ENCODE results near the gene CCNB1IP1.

CCNB1IP1 gene

DNA sequence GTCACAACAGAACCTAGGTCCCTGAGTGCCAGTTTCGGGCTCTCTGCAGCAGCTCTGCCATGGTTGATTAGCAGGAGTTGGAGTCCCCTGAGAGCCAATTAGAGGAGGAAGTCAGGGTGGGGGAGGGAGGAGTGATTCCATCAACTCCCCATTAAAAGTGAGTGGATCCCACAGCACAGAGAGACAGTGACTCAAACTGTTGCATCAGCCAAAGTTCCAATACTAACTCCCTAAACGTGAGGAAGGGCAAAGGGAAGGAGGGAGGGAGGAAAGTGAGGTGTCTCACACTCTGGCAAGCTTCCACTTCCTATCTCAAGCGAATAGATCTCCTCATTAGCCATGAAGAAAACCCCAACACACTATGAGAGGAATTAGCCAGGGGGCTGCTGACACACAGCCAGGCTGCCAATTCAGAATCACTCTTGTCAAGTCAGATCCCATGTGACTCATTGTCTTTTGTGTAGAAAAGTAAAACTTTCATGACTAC, 70.4 kb downstream of the CCNB1IP1 start:
- Histone ChIP-seq H3K27ac (ENCODE audit: low read length) (no peak overlapping the region), H4K20me1 (ENCODE audit: insufficient read depth, low read length) (no peaks in the 10 kb centered on the region), H3K79me2 (ENCODE audit: low read length) (no peaks in the 10 kb centered on the region), H3F3A (ENCODE audit: insufficient read depth, low read length) (no peaks in the 10 kb centered on the region), H3K4me3 (ENCODE audit: low read length) (no peak overlapping the region), H3K27me3 (replicated peaks; ENCODE audit: insufficient read depth, low read length) (no peaks in the 10 kb centered on the region), H3K9me2 (replicated peaks; ENCODE audit: insufficient read depth, low read length) (no peaks in the 10 kb centered on the region), H3K9me3 (replicated peaks; ENCODE audit: insufficient read depth, low read length) (no peaks in the 10 kb centered on the region), H2AFZ (ENCODE audit: low read length) (no peak overlapping the region), H3K36me3 (replicated peaks; ENCODE audit: insufficient read depth, low read length) (no peaks in the 10 kb centered on the region), H3K9ac (ENCODE audit: low read length) (no peak overlapping the region), H3K4me2 (ENCODE audit: low read depth, low read length) (no peak overlapping the region), H3K4me1 (ENCODE audit: low read length) (no peaks in the 10 kb centered on the region)
- TF ChIP-seq EZH2phosphoT487 (IDR thresholded peaks at IDR 0.05; ENCODE audit: low read length) (no peak), EZH2 (optimal IDR thresholded peaks at IDR 0.05; ENCODE audit: low read depth, low read length) (no peak)
- TF ChIP-seq, protein P1, sequence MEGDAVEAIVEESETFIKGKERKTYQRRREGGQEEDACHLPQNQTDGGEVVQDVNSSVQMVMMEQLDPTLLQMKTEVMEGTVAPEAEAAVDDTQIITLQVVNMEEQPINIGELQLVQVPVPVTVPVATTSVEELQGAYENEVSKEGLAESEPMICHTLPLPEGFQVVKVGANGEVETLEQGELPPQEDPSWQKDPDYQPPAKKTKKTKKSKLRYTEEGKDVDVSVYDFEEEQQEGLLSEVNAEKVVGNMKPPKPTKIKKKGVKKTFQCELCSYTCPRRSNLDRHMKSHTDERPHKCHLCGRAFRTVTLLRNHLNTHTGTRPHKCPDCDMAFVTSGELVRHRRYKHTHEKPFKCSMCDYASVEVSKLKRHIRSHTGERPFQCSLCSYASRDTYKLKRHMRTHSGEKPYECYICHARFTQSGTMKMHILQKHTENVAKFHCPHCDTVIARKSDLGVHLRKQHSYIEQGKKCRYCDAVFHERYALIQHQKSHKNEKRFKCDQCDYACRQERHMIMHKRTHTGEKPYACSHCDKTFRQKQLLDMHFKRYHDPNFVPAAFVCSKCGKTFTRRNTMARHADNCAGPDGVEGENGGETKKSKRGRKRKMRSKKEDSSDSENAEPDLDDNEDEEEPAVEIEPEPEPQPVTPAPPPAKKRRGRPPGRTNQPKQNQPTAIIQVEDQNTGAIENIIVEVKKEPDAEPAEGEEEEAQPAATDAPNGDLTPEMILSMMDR (IDR thresholded peaks at IDR 0.05; ENCODE audit: low read length) = no peak
- DNase-seq = no peak
